Measurements from ENCODE around the gene ZSWIM6.

ZSWIM6 gene

DNA sequence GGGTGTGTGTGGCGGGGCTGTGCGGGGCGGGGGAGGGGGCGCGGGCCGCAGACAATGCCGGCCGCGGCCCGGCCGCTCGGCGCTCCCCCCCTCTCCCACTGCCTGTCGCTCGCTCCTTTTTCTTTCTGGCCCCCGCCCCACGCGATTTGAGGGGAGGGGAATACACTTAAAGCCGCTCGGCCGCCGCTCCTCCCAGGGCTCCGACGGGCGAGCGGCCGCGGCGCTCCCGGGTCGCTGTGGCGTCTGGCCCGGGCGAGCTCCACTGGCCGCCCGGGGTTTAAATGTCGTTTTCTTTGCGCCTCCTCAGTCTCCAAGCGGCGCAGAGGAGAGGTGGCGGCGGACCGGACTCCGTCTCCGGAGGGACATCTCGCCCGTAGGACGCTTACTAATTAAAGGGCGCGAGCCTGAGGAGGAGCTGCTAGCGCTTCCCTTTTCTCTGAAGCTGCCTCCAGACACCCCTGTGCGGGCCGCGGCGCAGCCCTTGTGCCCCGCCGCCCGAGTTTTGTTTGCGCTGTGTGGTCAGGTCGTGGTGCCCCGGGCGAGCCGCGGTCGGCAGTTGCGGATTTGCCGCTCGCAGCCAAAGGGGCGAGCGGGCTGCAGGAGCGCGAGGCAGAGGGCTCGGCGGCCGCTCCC, 1.4 kb downstream of the ZSWIM6 start:
- peak; percentile 43 for DNase-seq

DNA sequence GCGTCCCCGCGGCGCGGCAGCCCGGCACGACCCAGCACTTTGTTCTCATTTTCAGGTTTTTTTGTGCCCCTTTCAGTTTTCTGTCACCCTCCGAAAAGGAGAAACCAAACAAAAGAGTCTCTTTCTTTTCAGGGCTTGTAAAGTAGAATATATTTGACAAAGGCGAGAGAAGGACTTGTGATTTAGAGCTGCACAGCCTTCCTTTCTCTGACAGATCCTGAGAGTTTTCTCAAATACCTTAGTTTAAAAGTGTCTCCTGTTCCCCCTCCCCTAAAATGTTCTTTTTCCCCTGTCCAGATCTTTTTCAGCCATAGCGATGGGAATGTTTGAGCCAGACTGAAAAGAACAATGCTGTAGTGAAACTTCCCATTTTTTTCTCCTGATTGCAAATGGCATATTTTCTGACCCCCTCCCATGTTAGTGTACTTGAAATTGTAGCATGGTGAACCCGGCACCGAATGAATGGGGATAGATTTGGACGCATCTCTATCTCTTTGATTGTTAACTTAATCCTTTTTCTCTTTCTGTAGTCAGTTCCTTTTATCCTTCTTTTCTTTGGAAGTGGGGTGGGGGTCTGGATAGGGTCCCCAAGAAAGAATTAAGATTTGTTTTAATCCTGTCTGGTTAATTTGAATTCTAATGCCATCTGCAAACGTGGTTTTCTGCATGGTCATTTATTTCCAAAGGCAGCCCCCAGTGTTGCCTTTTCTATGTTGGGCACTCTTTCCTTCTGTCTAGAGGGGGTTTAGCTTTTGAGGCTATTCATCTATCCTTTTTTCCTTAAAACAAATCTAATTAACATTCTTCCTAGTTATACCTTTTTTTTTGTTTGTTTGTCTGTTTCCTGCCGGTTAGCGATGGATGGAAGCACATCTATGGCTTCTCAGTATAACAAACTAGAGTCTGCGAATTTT, 2.2 kb downstream of the ZSWIM6 start:
- DNase-seq, result no peak

DNA sequence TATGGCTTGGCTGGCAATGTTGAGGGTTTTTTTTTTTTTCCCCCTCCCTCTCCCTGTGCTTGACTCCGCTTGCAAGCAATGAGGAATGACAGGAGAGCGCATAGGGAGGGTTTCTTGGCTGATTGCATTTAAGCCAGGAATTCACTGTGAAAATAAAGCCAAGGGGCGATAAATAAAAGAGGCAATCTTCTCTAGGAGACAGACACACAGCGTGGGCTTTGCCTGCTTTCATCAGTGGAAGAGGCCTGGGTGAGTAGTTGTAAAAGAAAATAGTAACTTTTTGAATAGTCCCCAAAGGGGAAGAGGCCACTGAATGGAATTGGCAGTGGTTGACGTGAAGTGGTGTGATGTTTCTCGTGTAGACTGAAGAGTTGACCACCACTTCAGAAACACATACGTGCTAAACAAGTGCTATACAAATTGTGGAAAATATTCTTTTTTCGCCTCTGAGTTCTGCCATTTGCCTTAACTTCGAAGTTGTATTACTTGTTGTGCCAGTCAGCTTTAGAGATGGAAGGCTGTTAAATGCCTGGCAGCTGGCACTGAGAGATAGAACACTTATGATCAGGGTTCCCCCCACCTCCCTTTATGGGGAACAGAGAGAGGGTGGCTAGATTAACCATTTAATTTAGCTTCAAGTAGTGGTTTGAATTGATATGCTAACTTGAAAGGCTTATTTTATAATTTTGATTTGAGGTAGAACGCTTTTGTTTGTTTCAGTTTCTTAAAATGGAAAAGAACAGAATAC, 3.0 kb downstream of the ZSWIM6 start:
- DNase-seq, result peak; percentile 57

DNA sequence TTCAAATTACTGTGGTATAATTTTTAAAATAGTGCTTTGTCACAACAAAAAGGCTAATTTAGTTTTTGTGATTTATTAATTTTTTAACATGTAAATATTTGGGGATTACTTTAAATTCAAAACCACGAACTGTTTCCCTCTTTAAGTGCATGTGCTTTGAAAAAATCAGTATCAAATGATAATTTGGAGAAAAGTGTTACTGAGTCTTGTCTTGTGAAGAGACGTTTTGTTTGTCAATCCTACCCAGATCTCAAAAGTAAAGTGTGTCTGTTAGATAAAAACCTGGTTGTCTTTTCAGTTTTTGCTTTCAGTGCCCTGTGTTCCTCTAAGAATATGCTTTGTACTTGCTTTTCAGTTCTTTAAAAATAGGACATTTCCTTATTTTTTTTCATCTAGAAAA, 7.7 kb downstream of the ZSWIM6 start:
- peak; percentile 18 for DNase-seq

DNA sequence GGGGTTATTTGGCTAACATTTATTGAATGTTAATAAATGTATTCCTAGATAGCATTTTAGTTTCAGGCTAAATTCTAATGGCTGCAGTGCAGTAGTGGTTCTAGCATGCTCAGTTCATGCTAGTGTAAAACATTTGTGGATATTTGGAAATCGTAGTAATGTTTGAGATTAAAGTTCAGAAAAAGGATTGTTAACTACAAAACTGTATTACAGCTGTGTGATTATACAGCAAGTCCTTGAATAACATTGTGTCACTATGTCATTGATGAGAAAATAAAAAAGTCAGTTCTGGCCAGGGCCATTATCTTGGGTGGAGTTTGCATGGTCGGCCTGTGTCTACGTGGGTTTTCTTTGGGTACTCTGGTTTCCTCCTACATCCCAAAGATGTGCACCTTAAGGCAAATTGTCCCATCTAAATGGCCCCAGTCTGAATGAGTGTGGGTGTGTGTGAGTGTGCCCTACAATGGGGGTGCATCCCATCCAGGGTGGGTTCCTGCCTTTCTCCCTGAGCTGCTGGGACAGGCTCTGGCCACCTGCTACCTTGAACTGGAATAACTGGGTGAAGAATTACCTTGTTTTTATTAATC, 8.8 kb downstream of the ZSWIM6 start:
- DNase-seq, result no peak

DNA sequence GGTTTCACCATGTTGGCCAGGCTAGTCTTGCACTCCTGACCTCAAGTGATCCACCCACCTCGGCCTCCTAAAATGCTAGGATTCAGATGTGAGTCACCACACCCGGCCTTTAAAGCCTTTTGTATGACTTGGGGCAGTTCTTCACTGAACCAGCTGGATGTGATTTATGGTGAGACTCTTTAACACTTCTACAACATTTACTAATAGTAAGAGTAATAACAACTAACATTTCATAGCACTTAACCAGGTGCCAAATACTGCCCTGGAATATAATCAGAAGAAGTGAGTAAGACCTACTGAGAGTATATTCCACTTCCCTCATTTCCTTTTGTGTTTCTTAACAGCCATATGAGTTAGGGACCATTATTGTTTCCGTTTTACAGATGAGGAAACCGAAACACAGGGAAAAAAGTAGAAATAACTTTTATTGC, 10.0 kb downstream of the ZSWIM6 start:
- DNase-seq, result no peak

DNA sequence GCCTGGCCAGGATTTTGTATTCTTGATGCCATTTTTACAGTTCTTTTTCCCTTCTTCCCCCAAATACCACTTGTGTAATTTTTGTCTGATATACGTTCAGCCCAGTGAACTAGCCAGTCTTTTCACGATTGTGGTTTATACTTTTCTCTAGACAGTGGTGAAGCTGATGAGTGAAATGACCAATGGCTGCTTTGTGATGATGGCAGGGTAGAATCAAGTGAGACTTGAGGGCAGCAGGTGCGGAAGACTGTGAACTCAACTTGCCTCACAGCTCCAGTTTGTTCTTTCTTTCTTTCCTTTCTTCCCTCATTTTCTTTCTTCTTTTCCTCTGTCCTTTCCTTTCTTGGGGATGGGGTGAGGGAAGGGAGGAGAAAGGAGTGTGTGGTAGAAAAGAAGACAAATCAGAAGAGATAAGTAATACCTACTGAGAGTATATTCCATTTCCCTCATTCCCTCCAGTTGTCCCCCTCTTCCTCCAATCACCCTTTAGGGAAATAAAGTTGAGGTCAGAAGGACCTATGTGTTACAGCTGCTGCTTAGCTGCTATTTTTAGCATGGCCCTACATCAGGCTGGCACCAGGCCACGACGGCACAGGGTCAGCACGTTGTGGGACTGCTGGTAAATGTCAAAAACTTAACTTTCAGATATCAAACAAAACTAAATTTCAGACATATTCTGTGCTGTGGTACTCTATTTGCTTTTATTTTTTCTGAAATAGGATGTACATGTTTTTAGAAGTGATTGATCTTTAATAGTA, 12.3 kb downstream of the ZSWIM6 start:
- DNase-seq, result no peak

DNA sequence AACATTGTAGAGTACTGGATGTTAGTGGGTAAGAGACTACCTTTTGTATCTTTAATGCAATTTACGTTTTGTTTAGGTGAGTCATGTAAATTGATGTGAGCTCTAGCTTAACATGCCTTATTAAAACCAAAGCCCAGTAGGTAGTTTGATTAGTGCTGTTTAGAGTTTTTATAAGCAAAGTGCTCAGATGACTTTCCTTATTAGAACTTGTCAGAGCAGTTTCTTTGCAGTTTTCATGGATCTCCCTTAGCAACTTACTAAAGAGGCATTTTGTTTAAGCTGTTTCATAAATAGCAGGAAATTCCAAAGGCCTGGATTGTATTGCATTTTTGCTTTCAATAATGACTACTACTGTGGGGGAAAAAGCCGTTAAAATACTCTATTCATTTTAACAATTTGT, 14.5 kb downstream of the ZSWIM6 start:
- no peak for DNase-seq

DNA sequence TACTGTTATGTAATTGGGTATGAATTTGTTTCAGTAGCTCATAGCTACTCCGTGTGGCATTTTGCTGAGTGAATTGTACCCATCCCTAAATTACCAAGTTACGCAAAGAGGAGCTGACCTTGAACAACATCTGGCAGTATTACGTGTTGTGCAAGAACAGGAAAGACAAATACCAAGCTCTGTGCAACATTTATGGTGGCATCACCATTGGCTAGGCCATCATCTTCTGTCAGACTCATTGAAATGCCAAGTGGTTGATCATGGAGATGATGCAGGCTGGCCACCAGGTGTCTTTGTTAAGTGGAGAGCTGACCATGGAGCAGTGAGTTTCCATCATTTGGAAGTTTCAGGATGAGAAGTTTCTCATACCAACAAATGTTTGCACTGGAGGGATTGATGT, 15.0 kb downstream of the ZSWIM6 start:
- no peak for DNase-seq

DNA sequence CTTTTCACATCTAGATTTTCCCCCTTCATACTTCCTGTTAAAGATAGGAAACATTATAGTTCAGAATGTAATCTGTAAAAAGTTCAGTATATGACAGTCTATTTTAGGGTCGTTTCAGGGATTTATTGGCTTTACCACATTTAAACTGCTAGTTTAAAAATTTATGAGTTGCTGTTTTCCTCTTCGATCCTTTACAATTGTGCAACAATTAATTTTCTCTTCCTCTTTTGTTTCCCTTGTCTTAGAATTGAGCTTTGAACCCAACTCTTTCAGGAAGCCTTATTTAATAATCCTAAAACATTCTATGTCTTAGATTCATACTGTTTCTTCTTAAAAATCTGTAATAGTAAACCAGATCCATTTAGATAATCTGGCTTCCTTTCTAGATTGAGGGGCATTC, 16.4 kb downstream of the ZSWIM6 start:
- no peak for DNase-seq

DNA sequence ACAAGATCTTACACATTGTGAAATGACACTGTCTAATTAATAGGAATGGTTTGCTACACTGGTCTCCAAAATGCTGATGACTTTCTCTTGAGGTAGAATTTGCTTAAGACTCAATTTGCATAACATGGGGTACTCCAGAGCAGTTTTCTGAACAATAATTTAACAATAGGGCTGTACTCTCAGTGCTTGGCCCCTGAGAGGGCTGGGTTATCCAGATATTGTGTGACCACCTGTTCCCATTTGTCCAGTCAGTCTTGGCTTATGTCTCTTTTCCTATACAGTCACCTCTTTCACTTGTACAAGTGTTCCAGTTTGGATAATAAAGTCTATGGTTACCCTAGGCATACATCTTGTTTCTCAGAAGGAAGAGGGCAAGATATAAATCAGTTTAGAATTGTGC, 17.9 kb downstream of the ZSWIM6 start:
- DNase-seq, result no peak

DNA sequence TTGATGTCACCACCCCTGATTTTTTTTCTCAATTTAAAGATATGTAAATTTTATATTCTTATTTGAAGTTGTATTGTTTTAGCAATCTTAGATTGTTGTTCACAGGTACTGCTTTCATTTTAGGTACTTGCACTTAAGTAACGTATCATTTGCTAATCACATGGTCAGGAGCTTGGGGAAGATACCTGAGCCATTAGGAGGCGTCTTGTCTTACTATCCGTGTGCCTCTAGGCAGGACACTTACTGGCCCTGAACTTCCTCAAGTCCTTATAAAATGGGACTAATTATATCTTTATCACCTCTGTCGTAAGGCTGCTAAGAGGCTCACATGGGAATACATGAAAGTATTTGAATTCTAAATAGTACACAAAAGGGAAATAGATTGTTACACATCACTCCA, 18.5 kb downstream of the ZSWIM6 start:
- no peak for DNase-seq

DNA sequence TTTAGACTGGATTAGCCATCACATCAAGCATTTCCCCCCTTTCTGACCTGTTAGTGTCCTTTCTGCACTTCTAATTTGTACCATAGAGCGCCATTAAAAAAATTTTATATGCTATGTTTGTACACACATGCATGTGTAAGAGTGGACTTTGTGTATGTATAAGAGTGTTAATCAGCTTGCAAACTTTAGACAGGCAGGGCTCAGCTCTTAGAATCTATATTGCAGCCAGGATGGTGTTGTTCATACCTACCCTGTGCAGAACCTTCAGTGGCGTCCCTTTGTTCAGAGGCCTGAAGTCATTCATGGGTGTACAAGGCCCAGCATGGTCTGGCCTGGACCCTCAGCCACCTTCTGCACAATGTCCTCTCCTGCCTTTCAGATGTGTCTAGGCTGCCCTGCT, 19.7 kb downstream of the ZSWIM6 start:
- DNase-seq, result no peak

DNA sequence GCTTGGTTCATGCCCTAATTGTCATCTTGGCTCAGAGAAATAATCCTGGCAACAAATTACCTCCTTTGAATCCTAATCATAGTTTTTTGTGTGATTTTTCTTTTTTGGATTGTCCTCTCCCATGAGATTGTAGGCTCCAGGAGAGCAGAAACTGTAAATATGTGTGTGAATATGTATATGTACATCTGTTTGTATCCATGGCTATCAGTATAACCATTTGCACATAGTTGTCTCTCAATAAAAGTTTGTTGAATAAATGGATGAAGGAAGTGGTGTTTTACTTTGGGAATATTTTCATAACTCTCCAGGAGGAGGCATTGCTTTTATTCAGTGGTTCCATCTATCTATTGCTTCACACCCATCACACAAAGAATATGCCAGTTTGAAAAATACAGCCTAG, 20.1 kb downstream of the ZSWIM6 start:
- DNase-seq, result no peak

DNA sequence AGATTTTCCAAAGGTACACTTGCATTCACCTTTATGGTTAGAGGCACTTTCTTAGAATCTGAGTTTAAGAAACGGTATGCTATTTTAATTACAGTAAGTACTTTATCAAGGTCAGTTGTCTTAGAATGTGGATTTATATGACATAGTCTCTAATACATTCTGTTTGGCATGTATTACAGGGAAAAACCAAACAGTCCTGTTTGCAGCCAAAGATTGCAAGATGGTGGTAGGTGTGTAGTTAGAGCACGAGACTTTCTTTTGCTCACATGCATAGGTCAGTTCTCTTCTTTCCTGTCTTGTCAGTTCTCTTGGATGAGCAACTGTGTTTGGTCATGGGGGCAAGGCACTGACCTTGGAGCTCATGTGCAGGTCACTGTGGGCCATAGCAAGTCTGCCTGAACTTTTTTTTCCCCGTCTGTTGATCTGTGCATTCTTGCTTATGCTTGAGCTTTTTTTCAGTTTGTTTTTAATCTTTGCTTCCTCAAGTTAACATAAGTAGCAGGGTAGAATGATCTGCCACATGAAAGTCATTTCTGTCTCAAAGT, 20.6 kb downstream of the ZSWIM6 start:
- no peak for DNase-seq

DNA sequence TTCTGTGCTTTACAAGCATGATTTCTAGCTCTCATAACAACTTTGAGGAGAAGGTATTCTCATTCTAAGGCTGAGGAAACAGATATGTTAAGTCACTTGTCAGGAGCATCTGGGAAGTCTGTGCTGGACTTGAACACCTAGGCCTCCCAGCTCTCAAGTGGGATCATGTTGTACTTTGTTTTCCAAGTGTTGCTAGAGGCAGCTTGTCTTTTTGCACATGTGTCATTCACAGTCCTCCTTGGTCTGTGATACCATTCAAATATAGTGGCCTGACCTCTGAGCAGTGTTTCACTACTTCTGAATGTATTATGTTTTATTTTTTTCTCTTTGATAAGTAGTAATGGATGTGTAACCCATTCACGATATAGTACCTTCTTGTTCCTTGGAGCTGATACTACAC, 21.2 kb downstream of the ZSWIM6 start:
- no peak for DNase-seq

DNA sequence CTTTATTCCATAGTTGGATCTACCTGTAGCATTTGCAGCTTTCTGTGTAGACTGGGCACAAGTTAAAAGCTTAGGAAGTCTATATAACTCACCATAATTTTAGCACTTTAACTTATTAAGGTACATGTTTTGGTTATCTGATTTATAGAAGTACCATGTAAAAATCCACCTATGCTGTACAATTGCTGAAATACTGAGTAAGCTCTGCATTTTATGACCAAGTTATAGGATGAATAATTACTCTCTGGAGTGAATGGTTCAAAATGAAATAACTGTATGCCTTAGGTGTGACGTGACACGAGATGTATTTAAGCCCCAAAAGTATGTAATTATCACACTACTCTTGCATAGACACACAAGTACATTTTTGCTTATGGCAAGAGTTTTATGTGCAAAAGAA, 22.1 kb downstream of the ZSWIM6 start:
- DNase-seq, result no peak

DNA sequence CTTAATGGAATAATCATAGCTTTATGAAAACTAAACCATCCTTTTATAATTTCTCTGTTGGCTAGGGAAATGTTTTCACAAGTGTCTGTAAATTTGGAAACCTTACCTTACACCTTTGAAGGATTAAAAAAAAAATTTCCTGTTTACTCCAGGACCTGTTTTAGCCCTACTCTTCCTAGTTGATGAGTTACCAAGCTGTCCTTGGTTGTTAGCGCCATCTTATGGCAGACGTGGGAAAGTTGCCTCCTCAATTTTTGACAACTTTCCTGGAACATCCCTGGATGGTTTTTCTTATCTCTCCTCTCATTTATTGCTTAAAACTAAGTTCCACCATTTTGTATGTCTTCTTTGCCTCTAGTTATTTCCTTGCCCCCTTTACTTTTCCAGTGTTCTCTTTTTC, 25.7 kb downstream of the ZSWIM6 start:
- peak; percentile 51 for DNase-seq

DNA sequence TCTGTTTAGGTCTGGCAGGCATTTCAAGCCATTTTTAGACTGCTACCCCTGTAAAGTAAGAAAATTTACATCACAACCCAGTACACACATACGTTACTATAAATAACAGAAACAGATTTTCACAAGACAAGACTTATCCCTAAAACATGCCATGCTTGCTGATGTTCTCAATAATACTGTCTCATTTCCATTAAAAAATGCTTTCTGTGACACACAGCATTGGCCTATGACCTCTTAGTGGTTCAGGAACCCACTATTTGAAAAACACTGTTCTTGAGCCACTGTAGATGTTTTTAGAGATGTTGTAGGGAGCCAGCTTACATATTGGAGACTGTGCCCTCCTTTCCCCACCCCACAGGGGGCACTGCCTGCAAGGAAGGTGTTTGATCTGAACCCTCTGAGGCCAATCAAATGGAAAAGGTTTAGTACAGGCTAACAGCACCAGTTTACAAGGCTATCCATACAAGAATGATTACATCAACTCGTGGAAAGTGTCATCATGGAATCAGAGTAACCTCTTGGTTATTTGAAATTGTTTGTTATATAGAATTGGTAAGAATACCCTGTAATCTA, 30.8 kb downstream of the ZSWIM6 start:
- DNase-seq, result peak; percentile 24

DNA sequence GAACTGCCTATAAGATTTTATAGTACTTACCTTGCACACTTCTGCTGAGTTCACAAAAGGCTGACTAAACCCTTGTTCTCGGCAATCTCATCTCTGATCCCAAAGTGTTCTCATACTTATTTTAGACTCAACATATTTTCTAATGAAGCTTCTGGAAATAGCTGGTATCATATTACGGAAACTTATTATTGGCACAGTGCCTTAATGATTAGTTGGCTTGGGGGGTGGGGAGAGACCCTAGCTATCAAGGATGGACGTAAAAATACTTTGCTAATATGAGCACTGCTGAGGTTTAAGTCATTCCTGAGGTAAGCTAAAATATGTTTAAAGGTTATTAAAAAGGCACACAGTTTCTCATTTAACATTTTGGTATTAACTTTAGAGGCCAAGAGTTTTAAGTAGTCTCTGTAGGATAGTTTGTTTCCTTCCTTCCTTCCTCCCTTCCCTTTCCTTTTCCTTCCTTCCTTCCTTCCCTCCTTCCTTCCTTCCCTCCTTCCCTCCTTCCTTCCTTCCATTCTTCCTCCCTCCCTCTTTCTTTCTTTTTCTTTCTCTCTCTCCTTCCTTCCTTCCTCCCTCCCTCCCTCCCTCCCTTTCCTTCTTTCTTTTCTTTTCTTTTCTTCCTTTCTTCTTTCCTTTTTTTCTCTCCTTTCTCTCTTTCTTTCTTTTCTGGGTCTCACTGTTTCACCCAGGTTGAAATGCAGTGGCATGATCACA, 31.5 kb downstream of the ZSWIM6 start:
- DNase-seq, result no peak
